Measurements from ENCODE around the gene FBXL17. TPM values are rescaled to one million over a fixed set of nuclear protein-coding genes. Genes with fewer than 3 reads are reported as not detected.

FBXL17 gene
- total and polyA plus RNA-seq, 9 of the 15 experiments (the other 6 are each of a cell fraction or from before 2014, with no cell fraction given), result 0.32 to 5.4 (median 1.8) TPM

- TF ChIP-seq, protein P1, sequence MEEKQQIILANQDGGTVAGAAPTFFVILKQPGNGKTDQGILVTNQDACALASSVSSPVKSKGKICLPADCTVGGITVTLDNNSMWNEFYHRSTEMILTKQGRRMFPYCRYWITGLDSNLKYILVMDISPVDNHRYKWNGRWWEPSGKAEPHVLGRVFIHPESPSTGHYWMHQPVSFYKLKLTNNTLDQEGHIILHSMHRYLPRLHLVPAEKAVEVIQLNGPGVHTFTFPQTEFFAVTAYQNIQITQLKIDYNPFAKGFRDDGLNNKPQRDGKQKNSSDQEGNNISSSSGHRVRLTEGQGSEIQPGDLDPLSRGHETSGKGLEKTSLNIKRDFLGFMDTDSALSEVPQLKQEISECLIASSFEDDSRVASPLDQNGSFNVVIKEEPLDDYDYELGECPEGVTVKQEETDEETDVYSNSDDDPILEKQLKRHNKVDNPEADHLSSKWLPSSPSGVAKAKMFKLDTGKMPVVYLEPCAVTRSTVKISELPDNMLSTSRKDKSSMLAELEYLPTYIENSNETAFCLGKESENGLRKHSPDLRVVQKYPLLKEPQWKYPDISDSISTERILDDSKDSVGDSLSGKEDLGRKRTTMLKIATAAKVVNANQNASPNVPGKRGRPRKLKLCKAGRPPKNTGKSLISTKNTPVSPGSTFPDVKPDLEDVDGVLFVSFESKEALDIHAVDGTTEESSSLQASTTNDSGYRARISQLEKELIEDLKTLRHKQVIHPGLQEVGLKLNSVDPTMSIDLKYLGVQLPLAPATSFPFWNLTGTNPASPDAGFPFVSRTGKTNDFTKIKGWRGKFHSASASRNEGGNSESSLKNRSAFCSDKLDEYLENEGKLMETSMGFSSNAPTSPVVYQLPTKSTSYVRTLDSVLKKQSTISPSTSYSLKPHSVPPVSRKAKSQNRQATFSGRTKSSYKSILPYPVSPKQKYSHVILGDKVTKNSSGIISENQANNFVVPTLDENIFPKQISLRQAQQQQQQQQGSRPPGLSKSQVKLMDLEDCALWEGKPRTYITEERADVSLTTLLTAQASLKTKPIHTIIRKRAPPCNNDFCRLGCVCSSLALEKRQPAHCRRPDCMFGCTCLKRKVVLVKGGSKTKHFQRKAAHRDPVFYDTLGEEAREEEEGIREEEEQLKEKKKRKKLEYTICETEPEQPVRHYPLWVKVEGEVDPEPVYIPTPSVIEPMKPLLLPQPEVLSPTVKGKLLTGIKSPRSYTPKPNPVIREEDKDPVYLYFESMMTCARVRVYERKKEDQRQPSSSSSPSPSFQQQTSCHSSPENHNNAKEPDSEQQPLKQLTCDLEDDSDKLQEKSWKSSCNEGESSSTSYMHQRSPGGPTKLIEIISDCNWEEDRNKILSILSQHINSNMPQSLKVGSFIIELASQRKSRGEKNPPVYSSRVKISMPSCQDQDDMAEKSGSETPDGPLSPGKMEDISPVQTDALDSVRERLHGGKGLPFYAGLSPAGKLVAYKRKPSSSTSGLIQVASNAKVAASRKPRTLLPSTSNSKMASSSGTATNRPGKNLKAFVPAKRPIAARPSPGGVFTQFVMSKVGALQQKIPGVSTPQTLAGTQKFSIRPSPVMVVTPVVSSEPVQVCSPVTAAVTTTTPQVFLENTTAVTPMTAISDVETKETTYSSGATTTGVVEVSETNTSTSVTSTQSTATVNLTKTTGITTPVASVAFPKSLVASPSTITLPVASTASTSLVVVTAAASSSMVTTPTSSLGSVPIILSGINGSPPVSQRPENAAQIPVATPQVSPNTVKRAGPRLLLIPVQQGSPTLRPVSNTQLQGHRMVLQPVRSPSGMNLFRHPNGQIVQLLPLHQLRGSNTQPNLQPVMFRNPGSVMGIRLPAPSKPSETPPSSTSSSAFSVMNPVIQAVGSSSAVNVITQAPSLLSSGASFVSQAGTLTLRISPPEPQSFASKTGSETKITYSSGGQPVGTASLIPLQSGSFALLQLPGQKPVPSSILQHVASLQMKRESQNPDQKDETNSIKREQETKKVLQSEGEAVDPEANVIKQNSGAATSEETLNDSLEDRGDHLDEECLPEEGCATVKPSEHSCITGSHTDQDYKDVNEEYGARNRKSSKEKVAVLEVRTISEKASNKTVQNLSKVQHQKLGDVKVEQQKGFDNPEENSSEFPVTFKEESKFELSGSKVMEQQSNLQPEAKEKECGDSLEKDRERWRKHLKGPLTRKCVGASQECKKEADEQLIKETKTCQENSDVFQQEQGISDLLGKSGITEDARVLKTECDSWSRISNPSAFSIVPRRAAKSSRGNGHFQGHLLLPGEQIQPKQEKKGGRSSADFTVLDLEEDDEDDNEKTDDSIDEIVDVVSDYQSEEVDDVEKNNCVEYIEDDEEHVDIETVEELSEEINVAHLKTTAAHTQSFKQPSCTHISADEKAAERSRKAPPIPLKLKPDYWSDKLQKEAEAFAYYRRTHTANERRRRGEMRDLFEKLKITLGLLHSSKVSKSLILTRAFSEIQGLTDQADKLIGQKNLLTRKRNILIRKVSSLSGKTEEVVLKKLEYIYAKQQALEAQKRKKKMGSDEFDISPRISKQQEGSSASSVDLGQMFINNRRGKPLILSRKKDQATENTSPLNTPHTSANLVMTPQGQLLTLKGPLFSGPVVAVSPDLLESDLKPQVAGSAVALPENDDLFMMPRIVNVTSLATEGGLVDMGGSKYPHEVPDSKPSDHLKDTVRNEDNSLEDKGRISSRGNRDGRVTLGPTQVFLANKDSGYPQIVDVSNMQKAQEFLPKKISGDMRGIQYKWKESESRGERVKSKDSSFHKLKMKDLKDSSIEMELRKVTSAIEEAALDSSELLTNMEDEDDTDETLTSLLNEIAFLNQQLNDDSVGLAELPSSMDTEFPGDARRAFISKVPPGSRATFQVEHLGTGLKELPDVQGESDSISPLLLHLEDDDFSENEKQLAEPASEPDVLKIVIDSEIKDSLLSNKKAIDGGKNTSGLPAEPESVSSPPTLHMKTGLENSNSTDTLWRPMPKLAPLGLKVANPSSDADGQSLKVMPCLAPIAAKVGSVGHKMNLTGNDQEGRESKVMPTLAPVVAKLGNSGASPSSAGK (IDR thresholded peaks at IDR 0.05), result no peak
- TF ChIP-seq, protein P2, sequence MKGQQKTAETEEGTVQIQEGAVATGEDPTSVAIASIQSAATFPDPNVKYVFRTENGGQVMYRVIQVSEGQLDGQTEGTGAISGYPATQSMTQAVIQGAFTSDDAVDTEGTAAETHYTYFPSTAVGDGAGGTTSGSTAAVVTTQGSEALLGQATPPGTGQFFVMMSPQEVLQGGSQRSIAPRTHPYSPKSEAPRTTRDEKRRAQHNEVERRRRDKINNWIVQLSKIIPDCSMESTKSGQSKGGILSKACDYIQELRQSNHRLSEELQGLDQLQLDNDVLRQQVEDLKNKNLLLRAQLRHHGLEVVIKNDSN (CRISPR knock-in tag; IDR thresholded peaks at IDR 0.05), result no peak
- TF ChIP-seq ZNF699 (CRISPR knock-in tag; IDR thresholded peaks at IDR 0.05; ENCODE audit: insufficient replicate concordance) (no peak), GTF2E2 (tag; IDR thresholded peaks at IDR 0.05) (no peak), FOXM1 (IDR thresholded peaks at IDR 0.05; ENCODE audit: low read depth) (no peak), FOXM1 (CRISPR knock-in tag; IDR thresholded peaks at IDR 0.05; ENCODE audit: low read depth) (no peak), MAFK (IDR thresholded peaks at IDR 0.05; ENCODE audit: low read length) (no peak), EP400 (IDR thresholded peaks at IDR 0.05) (no peak), ZNF583 (CRISPR knock-in tag; IDR thresholded peaks at IDR 0.05) (no peak), NR2C1 (IDR thresholded peaks at IDR 0.05) (no peak), NR2C1 (tag; IDR thresholded peaks at IDR 0.05) (no peak), PTBP1 (IDR thresholded peaks at IDR 0.05; ENCODE audit: low read depth, low read length) (no peak)
Observed at GRCh38 chr5:107979900-107980299, 402.0 kb downstream of the FBXL17 start (continued).

Data from K562 (cell line).